Stimulated activated CD8-positive, alpha-beta memory T cell treated with anti-CD3 and anti-CD28 coated beads, Interleukin-4, amount 100 ng/mL, for 24 hours (primary cell): ENCODE data around the gene UBXN7.
"Not testable (repeated sequence)": the region's sequence is repeated elsewhere in the genome, so short reads cannot be mapped to it uniquely, and the experiment has no call there.

Experiments used
- DNase-seq: peaks from one replicate; pipeline ENCODE4 v3.0.0-alpha.2; 2020; ENCODE audit warnings: low read depth

Gene UBXN7

DNA sequence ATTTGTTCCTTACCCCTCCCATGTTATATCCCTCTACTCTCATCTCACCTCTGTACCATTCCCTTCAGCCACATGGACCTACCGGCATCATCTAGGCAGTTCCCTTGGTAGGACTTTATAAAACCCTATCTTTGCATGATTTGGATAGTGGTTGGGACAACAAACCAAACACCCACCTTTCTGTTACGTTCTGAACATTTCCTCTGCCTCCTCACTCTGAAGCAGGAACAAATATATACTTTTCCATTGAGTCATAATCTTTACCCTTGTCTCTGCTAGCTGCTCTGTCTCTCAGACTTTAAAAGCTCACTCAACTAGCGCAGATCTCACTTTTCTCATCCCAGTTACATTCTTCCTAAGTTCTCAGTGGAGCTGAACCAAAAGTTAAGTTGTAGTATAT, 17.8 kb downstream of the UBXN7 start:
- DNase-seq, result no peak

DNA sequence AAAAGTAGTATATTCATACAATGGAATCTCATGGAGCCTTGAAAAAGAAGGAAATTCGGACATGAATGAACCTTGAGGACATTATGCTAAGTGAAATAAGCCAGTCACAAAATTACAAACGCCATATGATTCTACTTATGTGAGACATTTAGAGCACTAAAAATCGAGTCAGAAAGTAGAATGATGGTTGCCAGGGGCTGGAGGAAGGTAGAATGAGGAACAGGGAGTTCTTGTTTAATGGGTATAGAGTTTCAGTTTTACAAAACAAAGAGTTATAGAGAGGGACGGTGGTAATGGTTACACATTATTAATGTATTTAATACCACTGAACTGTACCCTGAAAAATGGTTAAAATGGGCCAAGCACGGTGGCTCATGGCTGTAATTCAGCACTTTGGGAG, 19.5 kb downstream of the UBXN7 start:
- no peak for DNase-seq

DNA sequence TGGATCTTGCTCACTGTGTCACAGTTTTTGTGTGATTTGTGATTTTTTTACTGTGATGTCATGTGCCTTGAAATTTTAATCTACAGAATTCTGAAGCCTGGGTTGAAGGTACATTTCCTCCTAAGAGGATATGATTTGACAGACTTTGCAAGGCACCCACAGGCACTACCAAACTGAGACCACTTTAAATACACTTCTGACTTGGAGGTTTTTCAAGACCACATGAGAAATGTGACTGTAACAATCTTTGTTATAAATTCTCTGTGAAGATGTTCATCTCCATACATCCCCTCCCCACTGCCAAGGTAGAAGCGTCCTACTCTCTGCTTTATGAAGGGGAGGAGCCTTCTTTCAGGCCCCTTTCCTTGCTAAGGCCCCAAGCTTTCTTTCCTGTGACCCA, 22.8 kb downstream of the UBXN7 start:
- no peak for DNase-seq

DNA sequence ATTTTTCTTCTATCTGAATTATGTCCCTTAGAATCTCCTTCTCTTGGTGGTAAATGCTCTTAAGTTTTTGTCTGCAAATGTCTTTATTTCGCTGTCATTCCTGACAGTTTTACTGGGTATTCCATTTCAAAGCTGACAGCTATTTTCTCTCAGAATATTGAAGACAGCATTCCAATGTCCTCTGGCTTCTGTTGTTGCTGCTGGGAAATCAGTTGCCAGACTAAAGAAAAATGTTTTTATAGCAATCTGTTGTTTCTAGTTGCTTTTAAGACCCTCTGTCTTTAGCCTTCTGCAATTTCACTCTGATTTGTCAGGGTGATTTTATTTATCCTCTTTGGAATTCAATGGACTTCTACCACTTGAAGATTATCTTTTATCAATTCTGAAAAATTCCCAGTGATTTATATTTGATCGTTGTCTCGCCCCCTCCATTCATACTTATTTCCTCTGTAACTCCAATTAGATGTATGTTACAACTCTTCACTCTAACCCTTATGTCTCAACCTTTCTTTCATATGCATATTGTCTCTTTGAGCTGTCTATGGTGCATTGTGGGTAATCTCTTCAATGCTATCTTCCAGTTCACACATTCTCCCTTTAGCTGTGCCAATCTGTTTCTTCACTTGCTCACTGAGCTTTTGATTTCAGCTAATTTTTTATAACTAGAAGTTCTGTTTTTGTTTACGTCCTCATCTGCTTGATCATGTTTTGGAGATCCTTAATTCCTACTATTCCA, 23.5 kb downstream of the UBXN7 start:
- DNase-seq, result no peak

DNA sequence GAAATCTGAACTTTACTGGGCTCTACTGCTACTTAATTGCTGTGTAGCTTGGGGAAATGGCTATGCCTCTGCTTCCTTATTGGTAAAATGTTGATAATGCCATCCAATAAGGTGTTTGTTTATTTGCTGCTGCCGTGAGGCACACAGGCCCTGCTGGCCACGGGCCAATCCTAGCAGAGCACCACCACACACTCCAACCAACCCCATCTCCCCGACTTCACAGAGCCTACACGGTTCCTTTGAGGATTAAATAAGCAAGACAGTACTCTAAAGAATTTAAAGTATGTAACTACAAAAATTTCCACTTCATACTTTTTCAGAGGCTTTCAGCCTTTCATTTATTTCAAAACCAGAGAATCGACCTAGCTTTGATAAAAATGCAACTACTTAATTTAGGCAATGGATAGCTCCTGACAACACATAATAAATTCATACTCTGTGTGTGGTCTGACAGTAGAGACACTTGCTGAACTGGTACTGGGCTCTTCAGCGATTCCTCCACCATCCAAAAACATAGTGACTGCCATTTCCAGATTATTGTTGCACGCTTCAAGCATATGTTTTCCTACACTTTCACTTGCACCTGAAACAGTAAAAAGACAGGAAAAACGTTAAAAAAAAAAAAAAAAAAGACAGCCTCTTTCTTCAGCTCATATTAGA, 25.3 kb downstream of the UBXN7 start:
- no peak for DNase-seq

DNA sequence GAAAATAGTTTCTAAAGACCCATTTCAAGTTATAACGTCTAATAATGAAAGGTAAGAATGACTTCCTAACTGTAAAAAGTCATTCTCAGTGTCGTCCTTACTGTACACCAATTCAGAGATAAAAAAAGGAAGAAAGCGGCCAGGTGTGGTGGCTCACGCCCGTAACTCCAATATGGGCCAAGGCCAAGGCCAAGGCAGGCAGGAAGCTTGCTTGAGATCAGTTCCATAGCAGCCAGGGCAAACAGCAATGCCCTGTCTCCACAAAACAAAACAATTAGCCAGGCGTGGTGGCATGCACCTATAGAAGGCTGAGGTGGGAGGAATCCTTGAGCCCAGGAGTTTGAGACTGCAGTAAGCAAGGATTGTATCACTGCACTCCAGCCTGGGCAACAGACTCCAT, 31.9 kb downstream of the UBXN7 start:
- DNase-seq, result no peak

DNA sequence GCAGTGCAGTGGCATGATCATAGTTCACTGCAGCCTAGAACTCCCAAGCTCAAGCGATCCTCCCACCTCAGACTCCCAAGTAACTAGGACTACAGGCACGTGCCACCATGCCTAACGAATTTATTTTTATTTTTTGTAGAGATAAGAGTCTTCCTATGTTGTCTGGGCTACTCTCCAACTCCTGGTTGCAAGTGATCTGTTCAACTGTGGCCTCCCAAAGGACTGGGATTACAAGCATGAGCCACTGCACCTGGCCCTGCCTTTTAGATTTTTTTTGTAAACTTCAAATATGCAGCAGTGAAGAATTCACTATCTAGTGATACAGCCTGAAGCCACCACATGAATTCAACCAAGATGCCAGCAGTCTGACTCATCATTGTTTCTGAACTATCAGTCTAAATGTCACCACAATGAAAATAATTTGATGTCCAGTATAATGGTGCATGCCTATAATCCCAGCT, 32.7 kb downstream of the UBXN7 start:
- DNase-seq, result no peak

DNA sequence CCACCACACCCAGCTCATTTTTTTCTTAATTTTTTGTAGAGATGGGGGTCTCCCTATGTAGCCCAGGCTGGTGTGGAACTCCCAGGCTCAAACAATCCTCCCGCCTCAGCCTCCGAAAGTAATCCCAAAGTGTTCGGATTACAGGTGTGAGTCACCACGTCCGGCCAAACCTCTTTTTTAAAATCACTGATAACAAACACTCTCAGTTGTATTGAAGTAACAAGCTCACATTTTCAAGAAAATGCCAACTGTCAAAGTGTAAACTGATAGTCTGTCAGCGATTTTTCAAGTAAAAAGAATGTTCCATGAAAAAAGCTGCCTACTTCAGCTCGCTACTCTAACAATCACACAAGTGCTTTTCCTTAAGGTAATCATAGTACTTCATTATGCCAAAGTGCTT, 33.4 kb downstream of the UBXN7 start:
- no peak for DNase-seq

DNA sequence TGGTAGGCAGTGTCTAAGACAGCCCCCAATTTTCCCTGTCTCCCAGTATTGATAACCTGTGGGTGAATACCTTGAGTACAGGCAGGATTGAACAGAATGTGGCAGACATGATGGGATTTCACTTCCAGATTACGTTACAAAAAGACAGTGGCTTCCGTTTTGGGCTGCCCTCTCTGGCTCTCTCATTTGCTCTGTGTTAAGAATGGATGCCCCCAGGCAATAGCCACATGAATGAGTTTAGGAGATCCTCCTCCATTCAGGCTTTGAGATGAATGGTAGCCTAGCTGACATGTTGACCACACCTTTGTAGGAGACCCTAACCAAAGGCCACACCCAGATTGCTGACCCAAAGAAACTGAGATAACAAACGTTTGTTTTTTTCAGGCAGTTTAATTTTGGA, 34.3 kb downstream of the UBXN7 start:
- no peak for DNase-seq

DNA sequence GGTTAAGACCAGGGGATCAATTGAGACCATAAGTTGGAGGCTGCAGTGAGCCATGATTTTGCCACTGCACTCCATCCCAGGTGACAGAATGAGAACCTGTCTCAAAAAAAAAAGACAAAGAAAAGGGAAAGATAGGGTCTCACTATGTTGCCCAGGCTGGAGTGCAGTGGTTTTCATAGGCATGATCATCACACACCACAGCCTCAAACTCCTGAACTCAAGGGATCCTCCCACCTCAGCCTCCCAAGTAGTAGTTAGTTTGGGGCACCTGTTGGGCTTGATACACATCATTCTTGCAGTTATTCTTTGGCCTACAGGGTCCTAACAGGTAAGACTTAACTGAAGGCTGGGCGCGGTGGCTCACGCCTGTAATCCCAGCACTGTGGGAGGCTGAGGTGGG, 42.1 kb downstream of the UBXN7 start:
- no peak for DNase-seq

DNA sequence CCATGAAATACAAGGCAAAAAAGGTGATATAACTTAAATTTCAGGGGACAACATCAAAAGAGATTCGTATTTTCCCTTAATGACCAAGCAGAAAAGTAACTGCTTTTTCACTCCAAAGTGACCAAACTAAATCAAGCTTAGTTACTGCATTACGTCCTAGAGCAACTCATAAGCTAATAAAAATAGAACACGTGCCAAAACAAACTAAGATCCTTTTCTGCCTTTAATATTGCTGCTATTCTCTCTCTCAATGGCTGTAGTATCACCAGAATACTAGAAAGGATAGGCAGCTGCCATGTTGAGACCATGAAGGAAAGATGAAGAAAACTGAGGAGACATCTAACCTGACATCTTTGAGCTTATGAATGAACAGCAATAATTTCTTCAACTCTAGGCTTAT, 43.3 kb downstream of the UBXN7 start:
- DNase-seq, result no peak

DNA sequence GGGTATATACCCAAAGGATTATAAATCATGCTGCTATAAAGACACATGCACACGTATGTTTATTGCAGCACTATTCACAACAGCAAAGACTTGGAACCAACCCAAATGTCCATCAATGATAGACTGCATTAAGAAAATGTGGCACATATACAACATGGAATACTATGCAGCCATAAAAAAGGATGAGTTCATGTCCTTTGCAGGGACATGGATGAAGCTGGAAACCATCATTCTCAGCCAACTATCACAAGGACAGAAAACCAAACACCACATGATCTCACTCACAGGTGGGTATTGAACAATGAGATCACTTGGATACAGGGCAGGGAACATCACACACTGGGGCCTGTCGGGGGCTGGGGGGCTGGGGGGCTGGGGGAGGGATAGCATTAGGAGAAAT, 44.3 kb downstream of the UBXN7 start:
- DNase-seq, result not testable (repeated sequence)

DNA sequence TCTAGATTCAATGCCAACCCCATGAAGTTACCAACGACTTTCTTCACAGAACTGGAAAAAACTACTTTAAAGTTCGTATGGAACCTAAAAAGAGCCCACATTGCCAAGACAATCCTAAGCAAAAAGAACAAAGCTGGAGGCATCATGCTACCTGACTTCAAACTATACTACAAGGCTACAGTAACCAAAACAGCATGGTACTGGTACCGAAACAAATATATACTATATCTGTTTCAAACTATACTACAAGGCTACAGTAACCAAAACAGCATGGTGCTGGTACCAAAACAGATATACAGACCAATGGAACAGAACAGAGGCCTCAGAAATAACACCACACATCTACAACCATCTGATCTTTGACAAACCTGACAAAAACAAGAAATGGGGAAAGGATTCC, 45.4 kb downstream of the UBXN7 start:
- not testable (repeated sequence) for DNase-seq

DNA sequence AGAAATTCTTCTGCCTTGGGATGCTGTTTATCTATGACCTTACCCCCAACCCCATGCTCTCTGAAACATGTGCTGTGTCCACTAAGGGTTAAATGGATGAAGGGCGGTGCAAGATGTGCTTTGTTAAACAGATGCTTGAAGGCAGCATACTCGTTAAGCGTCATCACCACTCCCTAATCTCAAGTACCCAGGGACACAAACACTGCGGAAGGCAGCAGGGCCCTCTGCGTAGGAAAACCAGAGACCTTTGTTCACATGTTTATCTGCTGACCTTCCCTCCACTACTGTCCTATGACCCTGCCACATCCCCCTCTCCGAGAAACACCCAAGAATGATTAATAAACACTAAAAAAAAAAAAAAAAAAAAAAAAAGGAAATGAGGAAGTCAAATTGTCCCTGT, 46.2 kb downstream of the UBXN7 start:
- DNase-seq, result not testable (repeated sequence)

DNA sequence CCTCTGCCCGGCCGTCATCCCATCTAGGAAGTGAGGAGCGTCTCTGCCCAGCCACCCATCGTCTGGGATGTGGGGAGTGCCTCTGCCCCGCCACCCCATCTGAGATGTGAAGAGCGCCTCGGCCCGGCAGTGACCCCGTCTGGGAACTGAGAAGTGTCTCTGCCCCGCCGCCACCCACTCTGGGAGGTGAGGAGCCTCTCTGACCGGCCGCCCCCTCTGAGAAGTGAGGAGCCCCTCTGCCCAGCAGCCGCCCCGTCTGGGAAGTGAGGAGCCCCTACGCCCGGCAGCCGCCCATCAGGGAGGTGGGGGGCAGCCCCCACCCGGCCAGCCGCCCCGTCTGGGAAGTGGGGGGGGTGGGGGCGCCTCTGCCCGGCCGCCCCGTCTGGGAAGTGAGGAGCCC, 46.8 kb downstream of the UBXN7 start:
- DNase-seq, result not testable (repeated sequence)

DNA sequence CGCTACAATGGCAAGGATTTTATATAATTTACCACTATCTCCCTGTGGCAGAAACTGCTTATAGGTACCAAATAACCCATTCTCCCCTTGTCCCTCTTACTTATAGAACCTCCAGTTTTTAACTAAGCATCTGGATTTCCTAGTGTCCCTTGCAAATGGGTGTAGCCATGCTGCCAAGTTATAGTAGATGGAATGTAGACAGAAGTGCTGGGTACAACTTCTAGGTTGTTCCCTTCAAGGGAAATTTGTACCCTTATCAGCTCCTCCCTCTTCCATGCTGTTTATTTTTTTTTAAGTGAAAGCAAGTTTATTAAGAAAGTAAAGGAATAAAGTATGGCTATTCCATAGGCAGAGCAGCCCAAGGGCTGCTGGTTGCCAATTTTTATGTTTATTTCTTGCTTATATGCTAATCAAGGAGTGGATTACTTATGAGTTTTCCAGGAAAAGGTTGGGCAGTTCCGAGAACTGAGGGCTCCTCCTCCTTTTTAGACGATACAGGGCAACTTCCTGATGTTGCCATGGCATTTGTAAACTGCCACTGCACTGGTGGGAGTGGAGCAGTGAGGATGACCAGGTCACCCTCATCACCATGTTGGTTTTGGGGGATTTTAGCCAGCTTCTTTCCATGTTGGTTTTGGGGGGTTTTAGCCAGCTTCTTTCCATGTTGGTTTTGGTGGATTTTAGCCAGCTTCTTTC, 53.9 kb downstream of the UBXN7 start:
- DNase-seq, result no peak

DNA sequence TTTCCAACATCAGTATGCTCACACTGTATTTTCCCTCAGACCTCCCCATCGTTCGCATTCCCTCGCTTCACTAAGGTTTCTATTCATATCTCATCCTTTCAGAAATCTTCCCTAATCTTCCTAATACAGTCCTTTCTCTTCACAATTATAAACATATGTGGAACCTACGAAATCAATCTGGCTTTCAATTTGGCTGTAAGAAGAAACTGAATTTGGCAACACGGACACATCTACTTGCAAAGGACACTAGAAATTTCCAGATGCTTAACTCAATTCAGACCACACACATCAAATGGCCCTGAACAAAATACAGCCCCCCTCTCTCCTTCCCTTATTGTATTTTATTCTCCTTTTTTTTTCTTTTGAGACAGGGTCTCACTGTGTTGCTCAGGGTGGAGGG, 54.9 kb downstream of the UBXN7 start:
- no peak for DNase-seq

DNA sequence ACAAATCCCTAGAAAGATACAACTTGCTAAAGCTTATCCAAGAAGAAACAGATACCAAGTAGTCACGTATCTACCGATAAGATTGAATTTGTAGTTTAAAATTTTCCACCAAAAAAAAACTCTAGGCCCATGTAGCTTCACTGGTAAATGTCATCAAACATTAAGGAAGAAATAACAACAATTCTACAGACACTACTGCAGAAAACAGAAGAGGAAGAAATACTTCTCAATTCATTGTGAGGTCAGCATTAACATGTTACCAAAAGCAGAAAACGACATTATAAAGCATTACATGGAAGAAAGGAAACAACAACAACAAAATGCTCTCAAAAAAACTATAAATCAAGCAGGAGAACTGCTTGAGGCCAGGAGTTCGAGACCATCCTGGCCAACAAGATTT, 66.5 kb downstream of the UBXN7 start:
- no peak for DNase-seq

DNA sequence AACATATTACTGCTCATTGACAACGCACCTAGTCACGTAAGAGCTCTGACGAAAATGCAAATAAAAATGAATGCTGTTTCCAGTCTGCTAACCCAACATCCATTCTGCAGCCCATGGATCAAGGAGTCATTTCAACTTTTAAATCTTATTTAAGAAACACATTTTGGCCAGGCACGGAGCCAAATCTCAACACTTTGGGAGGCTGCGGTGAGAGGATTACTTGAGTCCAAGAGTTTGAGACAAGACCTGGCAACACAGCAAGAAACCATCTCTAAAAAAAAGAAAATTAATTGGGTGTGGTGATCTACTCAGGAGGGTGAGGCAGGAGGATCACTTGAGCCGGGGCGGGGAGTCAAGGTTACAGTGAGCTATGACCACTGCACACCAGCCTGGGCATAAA, 71.6 kb downstream of the UBXN7 start:
- DNase-seq, result no peak

DNA sequence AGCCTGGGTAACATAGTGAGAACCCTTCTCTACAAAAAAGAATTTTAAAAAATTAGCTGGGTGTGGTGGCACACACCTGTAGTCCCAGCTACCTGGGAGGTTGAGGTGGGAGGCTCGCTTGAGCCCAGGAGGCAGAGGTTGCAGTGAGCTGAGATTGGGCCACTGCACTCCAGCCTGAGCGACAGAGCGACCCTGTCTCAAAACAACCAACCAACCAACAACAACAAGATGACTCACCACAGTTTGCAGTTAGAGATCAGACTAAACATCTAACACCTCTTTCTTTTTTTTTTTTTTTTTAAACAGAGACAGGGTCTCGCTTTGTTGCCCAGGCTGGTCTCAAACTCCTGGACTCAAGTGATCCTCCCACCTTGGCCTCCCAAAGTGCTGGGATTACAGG, 73.7 kb downstream of the UBXN7 start:
- DNase-seq, result not testable (repeated sequence)

DNA sequence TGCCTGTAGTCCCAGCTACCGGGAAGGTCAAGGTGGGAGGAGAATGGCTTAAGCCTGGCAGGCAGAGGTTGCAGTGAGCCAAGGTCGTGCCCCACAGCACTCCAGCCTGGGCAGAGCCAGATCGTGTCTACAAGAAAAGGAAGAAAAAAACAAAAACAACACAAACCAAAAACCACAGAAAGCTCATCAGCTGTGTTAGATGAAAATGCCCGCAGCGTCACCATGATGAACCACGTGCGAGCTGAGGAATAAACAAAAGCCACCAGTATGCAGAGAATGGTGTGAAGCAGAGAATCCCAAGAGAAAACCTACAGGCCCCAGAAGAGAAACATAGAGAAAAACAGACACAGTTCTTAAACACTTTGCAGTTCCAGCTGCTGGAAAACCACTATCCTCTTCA, 74.3 kb downstream of the UBXN7 start:
- no peak for DNase-seq

DNA sequence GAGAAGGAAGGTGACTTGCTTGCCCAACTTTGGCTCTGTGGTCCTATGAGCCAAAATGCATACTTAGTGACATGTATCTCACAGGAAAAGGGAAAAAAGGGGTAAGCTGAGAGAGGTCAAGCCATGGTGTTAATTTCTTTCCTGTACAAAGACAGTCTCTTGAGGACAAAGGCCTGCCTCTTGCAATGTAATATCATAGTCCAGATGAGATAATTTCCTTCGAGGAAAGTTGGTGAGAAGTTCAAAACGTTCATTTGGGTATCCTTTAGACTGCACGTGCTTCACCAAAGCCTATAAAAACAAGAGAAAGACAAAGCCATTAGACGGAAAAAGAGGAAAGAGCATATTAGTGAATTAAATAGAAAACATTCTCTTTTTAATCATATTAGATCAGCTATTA, 75.7 kb downstream of the UBXN7 start:
- no peak for DNase-seq

DNA sequence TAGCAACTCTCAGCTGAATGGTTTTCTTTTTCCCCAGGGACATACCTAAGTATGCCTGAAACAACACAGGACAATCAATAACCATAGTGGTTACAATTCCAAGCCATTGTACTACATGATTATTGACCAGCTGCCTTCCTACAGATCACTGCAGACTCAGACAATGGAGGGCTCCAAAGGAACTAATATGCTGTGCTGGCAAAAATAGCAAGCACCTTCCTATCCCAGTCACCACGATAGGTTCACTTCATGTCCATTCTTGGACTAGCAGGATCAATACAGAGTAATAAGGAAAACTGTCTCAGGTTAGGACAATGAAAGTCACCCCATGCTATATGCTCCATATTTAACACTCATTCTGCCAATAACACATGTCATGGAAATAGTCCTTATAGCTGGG, 76.6 kb downstream of the UBXN7 start:
- no peak for DNase-seq
